GM21515 (cell line): ENCODE measurements around the gene PKD1.

Source experiments
- ATAC-seq: cut with Tn5 transposase; IDR thresholded peaks from one replicate; pipeline ENCODE4 v1.9.1; 2021; ENCODE audit not compliant: unreplicated experiment

PKD1 gene

GRCh38 chr16:2056077-2056476 is 79.6 kb downstream of the PKD1 start:
- ATAC-seq = no peak

GRCh38 chr16:2054543-2055245 is 81.0 kb downstream of the PKD1 start:
- no peak for ATAC-seq

GRCh38 chr16:2053897-2054296 is 81.8 kb downstream of the PKD1 start:
- no peak for ATAC-seq

- no peak for ATAC-seq
These were observed 82.5 kb downstream of the PKD1 start for GRCh38 chr16:2053211-2053610.

- no peak for ATAC-seq
These were observed 87.6 kb downstream of the PKD1 start for GRCh38 chr16:2048116-2048543.

GRCh38 chr16:2047330-2048115 is 88.2 kb downstream of the PKD1 start, which contains the start of the genes NTHL1 and TSC2:
Gene NTHL1 (minus strand): TSS chr16:2047834. CDS start chr16:2047823, 11 bp downstream.
Gene TSC2 (plus strand): TSS chr16:2047985. CDS start chr16:2048616, 631 bp downstream.
- ATAC-seq = peak; percentile 93

GRCh38 chr16:2046893-2047329 is 88.8 kb downstream of the PKD1 start:
- ATAC-seq = no peak

GRCh38 chr16:2045965-2046892 is 89.5 kb downstream of the PKD1 start:
- no peak for ATAC-seq

- ATAC-seq = no peak
These were observed 91.2 kb downstream of the PKD1 start for GRCh38 chr16:2044541-2044940.

- ATAC-seq = no peak
These were observed 91.8 kb downstream of the PKD1 start for GRCh38 chr16:2043667-2044451.

- ATAC-seq = no peak
These were observed 92.6 kb downstream of the PKD1 start for GRCh38 chr16:2042986-2043666.

- no peak for ATAC-seq
These were observed 93.3 kb downstream of the PKD1 start for GRCh38 chr16:2042171-2042985.

GRCh38 chr16:2040787-2041522 is 94.7 kb downstream of the PKD1 start:
- ATAC-seq = no peak

- no peak for ATAC-seq
These were observed 95.5 kb downstream of the PKD1 start for GRCh38 chr16:2040041-2040786.

GRCh38 chr16:2039274-2040031 is 96.2 kb downstream of the PKD1 start:
- no peak for ATAC-seq
